ENCODE data around the gene GOLIM4. TPM values are rescaled to one million over a fixed set of nuclear protein-coding genes. Genes with fewer than 3 reads are reported as not detected.

The GOLIM4 gene
- total and polyA plus RNA-seq, 9 donors: 33.0 to 67.8 (median 46.9) TPM

DNA sequence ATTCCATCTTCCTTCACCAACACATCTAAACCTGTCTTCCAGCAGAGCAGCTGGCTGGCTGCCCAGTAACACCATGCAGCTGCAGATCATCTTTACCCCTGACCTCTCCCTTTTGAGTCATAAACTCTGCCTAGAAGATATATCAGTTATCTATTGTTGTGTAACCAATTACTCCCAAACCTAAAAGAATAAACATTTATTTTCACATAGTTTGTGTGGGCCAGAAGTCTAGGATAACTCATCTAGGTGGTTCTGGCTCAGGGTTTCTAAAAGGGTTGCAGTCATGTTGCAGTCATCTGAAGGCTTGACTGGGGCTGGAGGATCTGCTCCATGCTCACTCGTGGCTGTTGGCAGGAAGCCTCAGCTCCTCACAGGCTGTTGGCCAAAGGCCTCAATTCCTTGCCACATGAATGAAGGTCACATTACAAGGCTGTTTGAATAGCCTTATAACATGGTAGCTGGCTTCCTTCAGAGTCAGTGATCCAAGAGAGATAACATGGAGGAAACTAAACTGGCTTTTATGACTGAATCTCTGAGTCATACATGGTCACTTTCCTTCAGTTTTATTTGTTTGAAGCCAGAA lies 92.8 kb downstream of the GOLIM4 start:
- peak; percentile 22 for DNase-seq
- H3K27ac ChIP-seq (ENCODE audit: low read length): no peak overlapping the region
- H3K9me3 ChIP-seq (replicated peaks; ENCODE audit: control insufficient read depth, low read depth, low read length): peaks cover 5% of the 10 kb centered on the region
- H3K4me1 ChIP-seq (ENCODE audit: control insufficient read depth, insufficient read depth, low read length): no peaks in the 10 kb centered on the region
- WGBS (ENCODE audit: insufficient coverage): 20% methylated on average over 1 of the region's 1 CpG
- no peaks in the 10 kb centered on the region for H3K36me3 ChIP-seq (ENCODE audit: control insufficient read depth, insufficient read depth, low read length)
- no peak overlapping the region for H3K4me3 ChIP-seq (ENCODE audit: low read length)
- H3K27me3 ChIP-seq (ENCODE audit: control insufficient read depth, insufficient read depth, low read length): no peaks in the 10 kb centered on the region

GRCh38 chr3:168001244-168001643 lies 94.5 kb downstream of the GOLIM4 start:
- Histone ChIP-seq H3K4me1 (ENCODE audit: control insufficient read depth, insufficient read depth, low read length) (no peaks in the 10 kb centered on the region), H3K27me3 (ENCODE audit: control insufficient read depth, insufficient read depth, low read length) (no peaks in the 10 kb centered on the region), H3K36me3 (ENCODE audit: control insufficient read depth, insufficient read depth, low read length) (no peaks in the 10 kb centered on the region), H3K27ac (ENCODE audit: low read length) (no peak overlapping the region), H3K9me3 (replicated peaks; ENCODE audit: control insufficient read depth, low read depth, low read length) (peaks cover 5% of the 10 kb centered on the region), H3K4me3 (ENCODE audit: low read length) (no peak overlapping the region)
- DNase-seq: no peak
- WGBS (ENCODE audit: insufficient coverage): no CpG with 5 or more reads among the region's 1 CpG

- Histone ChIP-seq H3K36me3 (ENCODE audit: control insufficient read depth, insufficient read depth, low read length) (no peaks in the 10 kb centered on the region), H3K4me3 (ENCODE audit: low read length) (no peak overlapping the region), H3K4me1 (ENCODE audit: control insufficient read depth, insufficient read depth, low read length) (no peaks in the 10 kb centered on the region), H3K9me3 (replicated peaks; ENCODE audit: control insufficient read depth, low read depth, low read length) (peaks cover 5% of the 10 kb centered on the region), H3K27me3 (ENCODE audit: control insufficient read depth, insufficient read depth, low read length) (no peaks in the 10 kb centered on the region), H3K27ac (ENCODE audit: low read length) (no peak overlapping the region)
- WGBS (ENCODE audit: insufficient coverage): no CpG with 5 or more reads among the region's 5 CpGs
- no peak for DNase-seq
Observed at GRCh38 chr3:167998253-167998652, 97.5 kb downstream of the GOLIM4 start.

DNA sequence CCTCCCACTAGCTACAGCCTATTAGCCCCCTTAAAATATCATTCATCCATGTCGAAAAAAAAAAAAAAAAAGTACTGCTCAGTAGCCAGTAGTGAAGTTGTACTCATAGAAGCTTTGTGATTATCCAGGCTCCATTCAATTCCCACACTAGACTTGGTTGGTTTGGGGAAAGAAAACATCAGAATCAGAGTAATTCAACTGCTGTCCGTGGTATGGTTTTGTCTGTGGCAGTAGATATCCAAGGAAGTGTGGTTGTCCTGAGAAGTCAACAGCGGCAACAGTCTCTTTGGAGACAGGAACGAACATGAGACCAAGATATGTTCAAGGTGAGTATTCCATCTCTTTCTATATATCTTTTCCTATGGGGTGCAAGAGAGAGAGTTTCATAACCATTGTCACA lies 99.2 kb downstream of the GOLIM4 start:
- H3K4me1 ChIP-seq (ENCODE audit: control insufficient read depth, insufficient read depth, low read length): no peaks in the 10 kb centered on the region
- H3K27ac ChIP-seq (ENCODE audit: low read length): no peak overlapping the region
- H3K36me3 ChIP-seq (ENCODE audit: control insufficient read depth, insufficient read depth, low read length): no peaks in the 10 kb centered on the region
- no CpG with 5 or more reads among the region's 4 CpGs for WGBS (ENCODE audit: insufficient coverage)
- H3K9me3 ChIP-seq (replicated peaks; ENCODE audit: control insufficient read depth, low read depth, low read length): no peaks in the 10 kb centered on the region
- H3K4me3 ChIP-seq (ENCODE audit: low read length): no peak overlapping the region
- H3K27me3 ChIP-seq (ENCODE audit: control insufficient read depth, insufficient read depth, low read length): no peaks in the 10 kb centered on the region
- DNase-seq: no peak

DNA sequence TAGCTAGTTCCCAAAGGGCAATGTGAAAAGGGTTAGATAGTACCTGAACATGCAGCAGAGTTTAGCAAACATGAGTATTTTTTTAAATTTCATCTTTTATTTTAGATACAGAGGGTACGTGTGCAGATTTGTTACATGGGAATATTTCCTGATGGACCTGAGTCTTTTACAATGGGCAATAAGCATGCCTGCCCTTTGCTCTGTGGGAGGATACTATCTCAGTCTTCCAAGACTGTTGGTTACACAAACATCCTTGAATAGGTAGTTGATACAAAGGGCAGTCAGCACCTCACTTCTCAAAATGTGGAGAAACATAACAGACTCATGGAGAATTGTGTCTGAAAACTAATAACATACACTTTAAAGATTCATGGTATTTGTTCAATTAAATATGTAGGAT lies 103.3 kb downstream of the GOLIM4 start:
- H3K27ac ChIP-seq (ENCODE audit: low read length): no peak overlapping the region
- H3K4me3 ChIP-seq (ENCODE audit: low read length): no peak overlapping the region
- no peaks in the 10 kb centered on the region for H3K9me3 ChIP-seq (replicated peaks; ENCODE audit: control insufficient read depth, low read depth, low read length)
- no peaks in the 10 kb centered on the region for H3K36me3 ChIP-seq (ENCODE audit: control insufficient read depth, insufficient read depth, low read length)
- no CpG with 5 or more reads among the region's 1 CpG for WGBS (ENCODE audit: insufficient coverage)
- no peak for DNase-seq
- H3K4me1 ChIP-seq (ENCODE audit: control insufficient read depth, insufficient read depth, low read length): no peaks in the 10 kb centered on the region
- H3K27me3 ChIP-seq (ENCODE audit: control insufficient read depth, insufficient read depth, low read length): no peaks in the 10 kb centered on the region

- Histone ChIP-seq H3K36me3 (ENCODE audit: control insufficient read depth, insufficient read depth, low read length) (no peaks in the 10 kb centered on the region), H3K27me3 (ENCODE audit: control insufficient read depth, insufficient read depth, low read length) (no peaks in the 10 kb centered on the region), H3K4me1 (ENCODE audit: control insufficient read depth, insufficient read depth, low read length) (no peaks in the 10 kb centered on the region), H3K4me3 (ENCODE audit: low read length) (no peak overlapping the region), H3K27ac (ENCODE audit: low read length) (no peak overlapping the region), H3K9me3 (replicated peaks; ENCODE audit: control insufficient read depth, low read depth, low read length) (no peaks in the 10 kb centered on the region)
- 46% methylated on average over 3 of the region's 6 CpGs for WGBS (ENCODE audit: insufficient coverage)
- DNase-seq: no peak
Observed at GRCh38 chr3:167991213-167991612, 104.5 kb downstream of the GOLIM4 start.

DNA sequence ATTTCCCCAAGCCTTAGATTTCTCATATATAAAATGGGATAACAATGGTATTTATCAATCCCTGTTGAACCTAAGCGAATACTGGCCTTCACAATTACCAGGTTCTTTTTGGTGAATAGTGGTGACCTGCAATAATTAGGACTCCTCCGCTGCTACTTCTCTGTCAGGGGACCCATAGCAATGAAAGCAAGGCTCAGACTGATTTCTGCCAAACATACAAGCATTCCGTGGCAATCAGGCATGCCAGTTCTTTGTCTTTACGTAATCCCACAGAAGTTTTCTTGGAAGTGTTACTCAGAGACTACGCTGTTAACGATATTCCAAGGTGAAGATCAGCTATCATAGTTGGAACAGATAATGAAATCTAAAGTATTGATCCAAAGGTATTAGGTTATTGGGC lies 105.7 kb downstream of the GOLIM4 start:
- DNase-seq: no peak
- Histone ChIP-seq H3K4me3 (ENCODE audit: low read length) (no peak overlapping the region), H3K36me3 (ENCODE audit: control insufficient read depth, insufficient read depth, low read length) (no peaks in the 10 kb centered on the region), H3K4me1 (ENCODE audit: control insufficient read depth, insufficient read depth, low read length) (no peaks in the 10 kb centered on the region), H3K27me3 (ENCODE audit: control insufficient read depth, insufficient read depth, low read length) (no peaks in the 10 kb centered on the region), H3K9me3 (replicated peaks; ENCODE audit: control insufficient read depth, low read depth, low read length) (no peaks in the 10 kb centered on the region), H3K27ac (ENCODE audit: low read length) (no peak overlapping the region)
- 100% methylated on average over 3 of the region's 6 CpGs for WGBS (ENCODE audit: insufficient coverage)

DNA sequence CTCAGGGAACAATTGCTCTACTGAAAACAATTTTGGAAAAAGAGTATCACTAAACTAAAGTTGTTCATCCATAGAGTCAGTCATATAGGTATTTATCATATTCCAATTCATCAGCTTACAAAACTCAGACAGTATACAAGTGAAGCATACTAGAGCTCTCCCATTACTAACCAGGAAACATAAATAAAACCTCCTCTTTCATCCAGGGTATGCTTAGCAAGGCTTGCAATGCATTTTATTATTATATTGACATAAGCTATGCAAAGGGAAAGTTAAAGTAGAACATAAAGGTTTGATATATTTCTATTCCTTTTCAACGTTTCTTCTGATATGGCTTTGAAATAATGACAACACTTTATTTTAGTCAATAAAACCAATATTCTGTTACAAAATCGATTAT lies 106.7 kb downstream of the GOLIM4 start:
- Histone ChIP-seq H3K4me3 (ENCODE audit: low read length) (no peak overlapping the region), H3K27me3 (ENCODE audit: control insufficient read depth, insufficient read depth, low read length) (no peaks in the 10 kb centered on the region), H3K36me3 (ENCODE audit: control insufficient read depth, insufficient read depth, low read length) (no peaks in the 10 kb centered on the region), H3K27ac (ENCODE audit: low read length) (no peak overlapping the region), H3K9me3 (replicated peaks; ENCODE audit: control insufficient read depth, low read depth, low read length) (no peaks in the 10 kb centered on the region), H3K4me1 (ENCODE audit: control insufficient read depth, insufficient read depth, low read length) (no peaks in the 10 kb centered on the region)
- no peak for DNase-seq
- no CpG with 5 or more reads among the region's 2 CpGs for WGBS (ENCODE audit: insufficient coverage)

GRCh38 chr3:167983583-167983982 lies 112.1 kb downstream of the GOLIM4 start:
- no CpG with 5 or more reads among the region's 2 CpGs for WGBS (ENCODE audit: insufficient coverage)
- no peak overlapping the region for H3K27ac ChIP-seq (ENCODE audit: low read length)
- DNase-seq: no peak

DNA sequence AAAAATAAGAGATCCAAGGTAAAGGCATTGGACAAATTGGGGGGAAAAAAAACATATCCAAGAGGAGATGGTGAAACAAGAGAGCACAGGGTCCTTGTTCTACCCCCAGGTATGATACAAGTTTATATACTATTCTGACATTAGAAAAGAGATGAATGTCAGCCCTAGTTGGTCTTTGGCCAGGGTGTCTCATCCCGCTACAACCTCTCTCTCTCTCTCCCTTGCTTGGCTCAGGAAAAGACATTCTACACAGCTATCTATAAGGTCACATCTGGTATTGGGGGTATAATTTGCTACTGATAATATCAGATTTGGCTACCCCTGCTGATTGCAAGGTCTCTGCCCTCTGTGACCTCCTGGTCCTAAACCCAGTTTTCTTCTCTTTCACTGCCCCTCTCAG lies 117.2 kb downstream of the GOLIM4 start:
- WGBS (ENCODE audit: insufficient coverage): no CpG with 5 or more reads among the region's 1 CpG
- no peak for DNase-seq

More at GRCh38 chr3:167983583-167983982, 112.1 kb downstream of the GOLIM4 start:
- Histone ChIP-seq H3K27me3 (ENCODE audit: control insufficient read depth, insufficient read depth, low read length) (no peaks in the 10 kb centered on the region), H3K9me3 (replicated peaks; ENCODE audit: control insufficient read depth, low read depth, low read length) (no peaks in the 10 kb centered on the region), H3K4me3 (ENCODE audit: low read length) (no peak overlapping the region), H3K36me3 (ENCODE audit: control insufficient read depth, insufficient read depth, low read length) (no peaks in the 10 kb centered on the region), H3K4me1 (ENCODE audit: control insufficient read depth, insufficient read depth, low read length) (no peaks in the 10 kb centered on the region)

DNA sequence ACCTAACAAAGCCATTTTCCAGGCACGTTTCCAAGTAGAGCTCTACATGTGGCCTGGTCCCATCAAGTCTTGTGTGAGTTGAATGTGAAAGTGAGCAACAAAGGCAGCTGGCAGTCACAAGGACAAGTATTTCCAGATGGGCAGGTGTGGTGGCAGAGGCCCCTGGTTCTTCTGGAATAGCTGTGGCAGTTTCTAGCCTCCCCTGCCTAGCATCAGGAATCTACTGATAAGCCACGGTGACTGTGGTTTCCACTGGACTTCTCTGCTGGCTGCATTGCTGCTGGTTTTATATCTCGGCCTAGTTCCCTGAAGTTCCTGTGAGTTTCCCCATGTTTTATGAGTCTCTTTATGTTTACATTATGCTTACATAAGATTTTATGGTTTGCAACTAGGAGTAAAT lies 117.7 kb downstream of the GOLIM4 start:
- H3K9me3 ChIP-seq (replicated peaks; ENCODE audit: control insufficient read depth, low read depth, low read length): no peaks in the 10 kb centered on the region
- no peak overlapping the region for H3K4me3 ChIP-seq (ENCODE audit: low read length)
- no peaks in the 10 kb centered on the region for H3K36me3 ChIP-seq (ENCODE audit: control insufficient read depth, insufficient read depth, low read length)
- no peak overlapping the region for H3K27ac ChIP-seq (ENCODE audit: low read length)
- no peaks in the 10 kb centered on the region for H3K27me3 ChIP-seq (ENCODE audit: control insufficient read depth, insufficient read depth, low read length)
- no CpG with 5 or more reads among the region's 3 CpGs for WGBS (ENCODE audit: insufficient coverage)
- no peaks in the 10 kb centered on the region for H3K4me1 ChIP-seq (ENCODE audit: control insufficient read depth, insufficient read depth, low read length)
- peak; percentile 11 for DNase-seq

More for the DNA sequence above, 117.2 kb downstream of the GOLIM4 start:
- Histone ChIP-seq H3K36me3 (ENCODE audit: control insufficient read depth, insufficient read depth, low read length) (no peaks in the 10 kb centered on the region), H3K4me1 (ENCODE audit: control insufficient read depth, insufficient read depth, low read length) (no peaks in the 10 kb centered on the region), H3K4me3 (ENCODE audit: low read length) (no peak overlapping the region), H3K9me3 (replicated peaks; ENCODE audit: control insufficient read depth, low read depth, low read length) (no peaks in the 10 kb centered on the region), H3K27ac (ENCODE audit: low read length) (no peak overlapping the region), H3K27me3 (ENCODE audit: control insufficient read depth, insufficient read depth, low read length) (no peaks in the 10 kb centered on the region)
